ENCODE data around the gene EMILIN2. TPM values are rescaled to one million over a fixed set of nuclear protein-coding genes. Genes with fewer than 3 reads are reported as not detected.

Gene EMILIN2
- total and polyA plus RNA-seq, 9 of the 15 experiments (the other 6 are each of a cell fraction or from before 2014, with no cell fraction given) = 0.01 to 0.40 (median 0.19) TPM

DNA sequence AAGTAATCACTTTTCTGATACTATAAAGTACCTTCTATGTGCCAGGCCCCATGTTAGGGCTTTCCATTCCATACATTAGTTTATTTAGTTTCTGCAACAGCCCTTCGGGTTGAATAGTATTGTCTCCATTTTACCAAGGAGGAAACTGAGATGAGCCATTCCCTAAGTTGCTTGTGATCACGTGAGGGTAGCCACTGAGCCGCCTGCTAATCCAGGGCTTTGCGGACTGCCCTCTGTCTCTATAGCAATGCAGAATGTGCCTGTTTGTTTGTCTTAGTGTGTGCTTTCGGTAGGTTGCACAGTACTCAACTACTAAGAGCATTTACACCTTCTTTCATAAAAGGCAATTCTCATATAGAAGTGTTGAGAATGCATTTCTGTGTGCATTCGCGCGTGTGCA is 5.0 kb downstream of the EMILIN2 start:
- FAIRE-seq (no peak), ATAC-seq (no peak), DNase-seq (ENCODE audit: extremely low read depth in 1 of 4, low spot score in 3 of 4) (no peak)
- H3K27me3 ChIP-seq (ENCODE audit: control insufficient read depth in 2 of 2, insufficient read depth in 2 of 2, low read length in 2 of 2) = peaks cover 7 to 9% of the 10 kb centered on the region in 2 experiments; a peak in 4 of 5 replicates
- BruUV-seq (replicated peaks) = no TSS peak
- H4K20me1 ChIP-seq (replicated peaks; ENCODE audit: control insufficient read depth, insufficient read depth, low read length) = no peaks in the 10 kb centered on the region
- H3K9me3 ChIP-seq (replicated peaks; ENCODE audit: control insufficient read depth, insufficient read depth, low read depth, low read length) = no peaks in the 10 kb centered on the region
- peaks cover 61 to 63% of the 10 kb centered on the region in 2 experiments for H3K4me1 ChIP-seq (replicated peaks in 1 of 2; ENCODE audit: control insufficient read depth in 2 of 2, insufficient read depth in 2 of 2, low read length in 2 of 2)
- in situ Hi-C loops (cut with MboI) = no loop called here
- no peaks in the 10 kb centered on the region for H3K36me3 ChIP-seq (ENCODE audit: control insufficient read depth, insufficient read depth, low read length)
- no peaks in the 10 kb centered on the region for H3K9me1 ChIP-seq (ENCODE audit: control insufficient read depth, insufficient read depth, low read length)
- no peak overlapping the region for H3K27ac ChIP-seq (ENCODE audit: extremely low read depth, low read depth, low read length)
- intact Hi-C loops (cut with micrococcal nuclease) = no loop called here
- TF ChIP-seq FOXP1 (CRISPR knock-in tag; IDR thresholded peaks at IDR 0.05) (no peak), PPARD (CRISPR knock-in tag; IDR thresholded peaks at IDR 0.05) (no peak), ETV6 (IDR thresholded peaks at IDR 0.05; ENCODE audit: borderline replicate concordance in 1 of 2, low read depth in 2 of 2, low read length in 1 of 2) (no peak), ETV6 (CRISPR knock-in tag; IDR thresholded peaks at IDR 0.05; ENCODE audit: borderline replicate concordance) (no peak), SMC3 (conservative IDR thresholded peaks at IDR 0.05; ENCODE audit: insufficient read depth, low read depth, low read length) (no peak), ZFP30 (CRISPR knock-in tag; IDR thresholded peaks at IDR 0.05; ENCODE audit: borderline replicate concordance) (no peak), ADNP (tag; IDR thresholded peaks at IDR 0.05) (no peak), MTA3 (IDR thresholded peaks at IDR 0.05; ENCODE audit: borderline replicate concordance) (no peak), BHLHE40 (IDR thresholded peaks at IDR 0.05; ENCODE audit: low read length) (peak; percentile 22; the same call in 1 of the 2 replicates), PURB (CRISPR knock-in tag; IDR thresholded peaks at IDR 0.05; ENCODE audit: low read depth) (no peak), ZNF324 (CRISPR knock-in tag; IDR thresholded peaks at IDR 0.05) (no peak), ELF2 (CRISPR knock-in tag; IDR thresholded peaks at IDR 0.05) (no peak), RCOR1 (IDR thresholded peaks at IDR 0.05; ENCODE audit: borderline replicate concordance in 1 of 2, low read depth in 2 of 2, low read length in 2 of 2) (no peak)
- TF ChIP-seq, protein P1, sequence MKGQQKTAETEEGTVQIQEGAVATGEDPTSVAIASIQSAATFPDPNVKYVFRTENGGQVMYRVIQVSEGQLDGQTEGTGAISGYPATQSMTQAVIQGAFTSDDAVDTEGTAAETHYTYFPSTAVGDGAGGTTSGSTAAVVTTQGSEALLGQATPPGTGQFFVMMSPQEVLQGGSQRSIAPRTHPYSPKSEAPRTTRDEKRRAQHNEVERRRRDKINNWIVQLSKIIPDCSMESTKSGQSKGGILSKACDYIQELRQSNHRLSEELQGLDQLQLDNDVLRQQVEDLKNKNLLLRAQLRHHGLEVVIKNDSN (CRISPR knock-in tag; IDR thresholded peaks at IDR 0.05) = peak; percentile 66
- TF ChIP-seq, protein P2, sequence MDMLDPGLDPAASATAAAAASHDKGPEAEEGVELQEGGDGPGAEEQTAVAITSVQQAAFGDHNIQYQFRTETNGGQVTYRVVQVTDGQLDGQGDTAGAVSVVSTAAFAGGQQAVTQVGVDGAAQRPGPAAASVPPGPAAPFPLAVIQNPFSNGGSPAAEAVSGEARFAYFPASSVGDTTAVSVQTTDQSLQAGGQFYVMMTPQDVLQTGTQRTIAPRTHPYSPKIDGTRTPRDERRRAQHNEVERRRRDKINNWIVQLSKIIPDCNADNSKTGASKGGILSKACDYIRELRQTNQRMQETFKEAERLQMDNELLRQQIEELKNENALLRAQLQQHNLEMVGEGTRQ (CRISPR knock-in tag; IDR thresholded peaks at IDR 0.05) = peak; percentile 44; the same call in 1 of the 2 replicates
- no peak overlapping the region for H2AFZ ChIP-seq (ENCODE audit: low read depth, low read length)
- H3K9ac ChIP-seq (ENCODE audit: insufficient read depth in 1 of 2, low read depth in 2 of 2, low read length in 2 of 2) = no peak overlapping the region
- H3K4me2 ChIP-seq (ENCODE audit: insufficient read depth, low read length) = no peak overlapping the region
- 84% methylated on average over 8 of the region's 8 CpGs for WGBS (ENCODE audit: insufficient coverage, low coverage, missing lambda C conversion rate)
- H3K4me3 ChIP-seq = no peak overlapping the region
- no peaks in the 10 kb centered on the region for H3K79me2 ChIP-seq (ENCODE audit: control insufficient read depth, insufficient read depth, low read length)
- ChIA-PET POLR2A (interaction anchor here (0.6 kb wide), 3 partner anchors 27 to 166 kb away, joined by 3 read pairs; no protein-coding TSS in a partner anchor), CTCF (ENCODE audit: low intra/inter-chr PET ratio) (no interaction called here)
